ENCODE data around the gene GSC2.
"Not testable (repeated sequence)": the region's sequence is repeated elsewhere in the genome, so short reads cannot be mapped to it uniquely, and the experiment has no call there.

The GSC2 gene

DNA sequence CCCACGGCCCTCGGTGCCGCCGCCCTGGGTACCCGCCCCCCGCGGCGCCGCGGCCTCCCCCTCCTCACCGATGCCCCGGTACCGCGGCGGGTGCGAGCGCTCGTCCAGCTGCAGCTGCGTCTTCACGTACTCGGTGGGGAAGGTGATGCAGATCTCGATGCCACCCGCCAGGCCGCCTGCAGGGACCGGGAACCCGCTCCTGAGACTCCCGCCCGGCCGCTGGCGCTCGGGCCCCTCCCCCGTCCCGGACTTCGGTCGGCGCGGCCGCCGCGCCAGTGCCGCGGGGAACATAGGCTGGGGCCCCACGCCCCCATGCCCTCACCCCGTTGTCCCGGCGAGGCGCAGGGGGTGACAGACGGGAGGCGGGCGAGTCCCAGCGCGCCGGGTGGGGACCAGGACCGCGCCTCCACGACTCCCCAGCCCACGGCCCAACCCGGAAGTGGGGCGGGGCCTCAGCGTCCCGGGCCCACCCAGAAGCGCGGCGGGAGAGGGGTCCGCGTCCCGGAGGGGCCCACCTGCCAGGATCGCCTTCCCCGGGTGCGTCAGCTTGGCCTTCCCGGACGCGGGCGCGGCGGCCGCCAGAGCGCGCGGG is 28.1 kb upstream of the GSC2 start:
- DNase-seq: no peak

GRCh38 chr22:19177164-19178064 is 27.3 kb upstream of the GSC2 start:
- no peak for DNase-seq

DNA sequence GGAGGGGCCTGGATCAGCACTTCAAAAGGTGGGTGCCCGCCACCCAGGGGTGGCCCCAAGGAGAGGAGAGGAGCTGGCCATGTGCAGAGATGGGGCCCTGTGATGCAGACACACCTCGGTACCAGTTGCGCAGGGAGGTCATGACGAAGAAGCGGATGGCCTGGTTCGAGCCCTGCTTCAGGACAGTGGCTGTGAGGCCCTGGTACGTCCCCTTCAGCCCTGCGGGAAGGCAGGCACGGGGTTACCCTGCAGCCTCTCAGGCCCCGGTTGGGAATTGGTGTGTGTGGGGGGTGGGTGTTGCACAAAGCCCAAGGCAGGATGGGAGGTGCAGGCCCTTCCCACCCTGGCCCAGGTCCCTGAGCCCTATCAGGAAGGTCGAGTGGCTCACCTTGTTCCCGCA is 26.6 kb upstream of the GSC2 start:
- no peak for DNase-seq

- DNase-seq: no peak
Measured at GRCh38 chr22:19176175-19176643, 26.1 kb upstream of the GSC2 start.

- no peak for DNase-seq
Measured at GRCh38 chr22:19175602-19176174, 25.6 kb upstream of the GSC2 start.

DNA sequence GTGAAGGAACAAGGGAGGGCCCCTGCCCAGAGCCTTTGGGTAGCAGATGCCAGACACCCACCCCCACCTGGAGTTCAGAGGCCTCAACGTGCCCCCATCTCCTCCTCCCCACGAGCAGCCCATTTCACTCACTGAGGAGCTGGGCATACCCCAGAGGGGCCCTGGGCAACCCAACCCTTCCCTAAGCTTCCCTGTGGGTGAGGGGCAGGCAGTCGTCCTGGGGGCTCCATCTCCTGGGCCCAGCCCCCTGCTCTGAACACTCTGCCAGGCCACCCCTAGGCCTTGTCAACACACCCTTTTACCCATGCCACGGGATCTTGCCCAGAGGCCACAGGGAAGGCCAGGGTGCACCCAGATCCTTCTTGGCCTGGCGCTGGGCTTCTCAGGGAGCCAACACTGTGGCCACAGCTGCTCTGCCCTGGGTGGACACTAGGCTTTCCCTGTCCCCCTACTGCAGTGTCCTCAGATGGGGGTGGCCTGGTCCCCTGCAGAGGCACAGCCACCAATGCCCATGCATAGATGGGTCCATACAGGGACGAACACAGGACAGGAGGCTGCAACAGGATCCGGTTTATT is 25.0 kb upstream of the GSC2 start:
- DNase-seq: no peak

DNA sequence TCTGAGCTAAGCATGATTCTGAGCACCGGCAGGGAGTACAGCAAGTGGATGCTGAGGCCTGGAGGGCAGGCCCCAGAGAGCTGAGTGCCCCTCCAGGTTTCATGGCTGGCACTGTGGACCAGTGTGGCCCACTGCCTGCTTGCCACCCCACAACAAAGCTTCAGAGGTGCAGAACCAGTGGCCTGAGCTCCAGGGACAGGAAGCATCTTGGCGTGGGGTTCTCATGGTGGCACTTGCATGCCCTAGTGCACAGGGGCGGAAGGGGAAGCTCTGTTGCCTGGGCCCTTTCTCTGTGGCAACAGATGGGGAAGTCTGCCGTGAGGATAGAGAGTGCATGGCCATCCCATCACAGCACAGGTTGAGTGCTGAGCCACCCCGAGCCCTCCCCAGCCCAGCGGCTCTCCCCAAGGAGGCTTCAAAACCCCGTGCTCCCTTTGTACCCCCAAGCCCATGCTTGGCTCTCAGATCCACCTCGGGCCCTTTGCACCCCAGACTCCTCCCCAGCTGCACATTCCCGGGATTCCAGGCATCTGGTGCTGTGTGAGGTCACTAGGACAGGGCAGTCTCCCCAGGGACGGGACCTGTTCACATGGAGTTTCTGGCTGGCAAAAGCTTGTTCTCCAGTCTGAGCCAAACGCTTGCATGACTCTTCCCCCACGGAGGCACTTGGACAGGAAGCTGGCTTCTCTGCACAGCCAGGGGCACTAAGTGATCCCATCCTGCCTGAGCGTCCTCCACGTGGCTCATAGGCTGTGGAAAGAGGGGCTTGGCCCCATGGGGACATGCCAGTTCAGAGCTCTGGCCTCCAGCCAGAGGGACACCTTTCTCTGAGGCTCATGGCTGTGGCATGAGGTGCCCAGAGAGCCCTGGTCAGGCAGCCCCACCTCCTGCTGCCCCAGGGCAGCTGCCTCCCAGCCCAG is 24.3 kb upstream of the GSC2 start:
- DNase-seq: no peak

DNA sequence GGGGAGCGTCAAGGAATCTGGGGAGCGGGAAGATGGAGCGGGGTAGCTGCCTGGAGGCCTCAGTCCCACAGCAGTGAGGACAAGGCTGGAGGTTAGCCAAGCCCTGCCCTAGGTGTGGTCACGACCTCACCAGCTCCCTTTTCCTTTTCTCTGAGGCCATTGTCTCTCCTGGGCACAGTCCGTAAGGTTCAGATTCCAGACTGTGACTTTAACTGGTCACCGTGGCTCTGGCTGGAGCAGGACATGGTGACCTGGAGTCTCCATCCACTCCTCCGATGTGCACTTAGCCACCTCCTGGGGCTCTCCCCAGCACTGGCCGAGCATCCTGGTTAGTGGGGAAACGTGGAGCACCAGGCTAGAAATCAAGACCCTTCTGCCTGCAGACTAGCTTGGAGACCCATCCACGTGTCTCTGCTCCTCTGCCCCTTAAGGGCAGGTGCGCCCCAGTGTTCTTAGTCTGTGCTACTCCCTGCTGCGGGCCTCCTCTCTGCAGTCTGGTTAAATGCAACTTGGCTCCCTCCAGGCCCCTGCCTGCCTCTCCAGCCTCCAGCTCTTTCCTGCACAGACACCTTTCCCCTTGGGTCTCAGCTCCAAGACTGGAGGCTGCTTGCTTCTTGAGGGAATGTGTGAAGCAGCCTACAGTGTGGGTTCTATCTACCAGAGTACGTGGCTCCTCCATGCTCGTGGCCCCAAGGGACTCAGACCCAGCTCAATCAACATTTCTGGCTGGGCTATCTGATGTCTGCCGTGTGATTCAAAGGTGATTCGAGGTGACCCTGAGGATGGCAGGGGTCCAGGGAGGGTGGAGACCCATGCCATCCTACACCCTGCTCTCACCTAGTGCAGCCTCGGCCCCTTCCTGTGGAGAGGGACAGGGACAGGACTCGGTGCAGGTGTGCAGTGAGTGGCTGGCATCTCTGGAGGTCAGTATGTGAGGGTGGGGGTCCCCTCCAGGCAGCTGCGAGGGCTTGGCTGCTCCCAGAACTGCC is 23.2 kb upstream of the GSC2 start:
- no peak for DNase-seq

GRCh38 chr22:19172213-19173046 is 22.3 kb upstream of the GSC2 start:
- DNase-seq: no peak

- DNase-seq: no peak
Measured at GRCh38 chr22:19169947-19170318, 19.8 kb upstream of the GSC2 start.

DNA sequence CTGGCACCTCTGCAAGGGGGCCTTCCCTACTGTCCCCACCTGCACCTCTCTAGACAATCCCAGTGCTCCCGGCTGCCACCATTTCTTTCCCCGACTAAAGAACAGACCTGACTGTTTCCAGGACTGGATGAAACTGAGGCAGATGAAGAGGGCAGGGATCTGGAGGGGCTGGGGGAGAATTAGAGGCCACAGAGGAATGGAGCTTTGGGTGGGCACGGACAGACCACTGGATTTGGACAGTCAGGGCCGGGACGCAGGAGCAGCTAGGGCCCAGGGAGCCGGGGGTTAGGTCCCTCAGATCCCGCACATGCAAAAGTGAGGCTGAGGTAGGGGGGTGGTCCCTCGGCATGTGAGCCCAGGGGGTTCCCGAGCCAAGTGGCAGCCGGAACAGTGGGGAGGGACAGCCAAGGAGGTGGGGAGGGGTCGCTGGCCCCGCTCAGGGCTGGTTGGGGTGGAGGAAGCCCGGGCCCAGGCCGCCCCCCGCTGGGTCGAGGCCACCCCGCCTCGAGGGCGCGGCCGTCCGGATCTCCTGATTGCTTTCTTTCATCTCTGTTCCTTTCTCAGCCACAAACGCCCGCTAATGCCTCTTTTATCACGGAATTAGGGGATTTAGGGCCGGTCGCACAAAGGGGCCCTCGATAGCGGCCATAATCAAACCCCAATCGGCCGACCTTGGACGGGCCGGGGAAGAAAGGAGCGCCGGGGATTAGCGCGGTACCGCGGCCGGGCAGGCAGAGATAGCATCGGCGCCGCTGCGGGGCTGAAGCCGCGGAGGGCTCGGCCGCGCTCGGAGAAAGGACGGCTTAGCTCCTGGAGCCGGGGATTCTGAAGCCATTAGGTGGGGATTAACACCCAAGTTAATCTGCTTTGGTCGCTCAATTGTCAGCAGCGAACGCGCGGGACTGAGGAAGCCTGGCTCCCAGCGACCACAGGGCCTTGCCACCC is 19.2 kb upstream of the GSC2 start:
- no peak for DNase-seq

DNA sequence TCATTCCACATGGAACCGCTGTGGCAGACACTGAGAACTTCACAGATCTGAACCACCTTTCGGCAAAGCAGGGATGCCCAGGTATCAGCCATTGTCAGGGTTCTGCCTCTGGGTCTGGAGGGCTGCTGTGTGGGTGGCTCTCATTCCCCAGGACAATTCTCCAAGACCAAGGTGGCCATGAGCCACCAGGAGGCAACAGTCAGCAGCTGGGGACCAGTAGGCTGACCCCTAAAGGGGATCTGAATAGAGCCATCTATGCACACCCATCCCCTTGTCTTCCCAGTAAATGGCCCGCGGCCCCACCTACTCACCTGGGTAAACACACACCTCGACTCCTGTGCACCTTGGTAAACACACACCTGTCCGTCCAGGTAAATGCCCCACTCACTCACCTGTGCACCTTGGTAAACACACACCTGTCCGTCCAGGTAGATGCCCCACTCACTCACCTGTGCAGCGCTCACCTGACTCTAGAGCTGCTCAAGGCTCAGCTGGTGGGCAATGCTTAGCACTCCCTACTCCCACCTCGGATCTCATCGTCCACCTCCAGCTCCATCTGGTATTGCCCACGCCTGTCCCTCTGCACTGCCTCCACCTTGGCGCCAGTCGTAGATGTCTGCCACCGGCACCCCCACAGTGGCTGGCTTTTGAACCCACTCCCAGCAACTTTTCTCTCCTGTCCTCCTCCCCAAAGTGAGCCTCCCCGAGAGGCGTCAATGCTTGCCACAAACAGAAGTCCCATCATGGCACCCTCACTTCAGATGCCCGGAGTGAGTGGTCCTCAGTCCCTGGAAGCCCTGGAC is 18.2 kb upstream of the GSC2 start:
- no peak for DNase-seq

DNA sequence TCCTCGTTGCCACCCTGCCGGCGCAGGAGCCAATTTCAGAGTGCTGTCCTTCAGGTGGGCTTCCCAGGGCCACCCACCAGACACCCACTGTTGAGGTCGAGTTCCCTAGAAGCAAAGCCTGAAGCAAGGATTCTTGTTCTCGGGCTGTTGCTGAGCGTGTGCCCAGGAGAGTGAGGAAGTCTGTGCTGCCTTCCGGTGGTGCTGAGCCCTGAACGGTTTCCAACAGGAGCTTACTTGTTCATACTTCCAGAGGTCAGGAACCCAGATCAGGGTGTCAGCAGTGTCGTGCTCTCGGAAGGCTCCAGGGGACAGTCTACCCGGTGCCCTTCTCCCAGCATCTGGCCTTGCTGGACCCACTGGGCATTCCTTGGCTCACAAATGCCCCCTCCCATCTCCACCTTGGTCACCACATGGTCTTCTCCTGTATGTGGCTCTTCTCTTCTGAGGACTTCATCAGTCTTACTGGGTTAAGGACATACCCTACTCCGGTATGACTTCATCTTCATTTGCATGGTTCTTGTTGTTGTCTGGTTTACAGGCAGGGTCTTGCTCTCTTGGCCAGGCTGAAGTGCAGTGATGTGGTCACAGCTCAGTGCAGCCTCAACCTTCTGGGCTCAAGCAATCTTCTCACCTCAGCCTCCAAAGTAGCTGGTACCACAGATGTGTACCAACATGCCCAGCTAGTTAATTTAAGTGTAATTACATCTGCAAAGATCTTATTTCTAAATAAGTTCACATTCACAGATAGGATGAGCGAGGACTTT is 17.2 kb upstream of the GSC2 start:
- DNase-seq: no peak

DNA sequence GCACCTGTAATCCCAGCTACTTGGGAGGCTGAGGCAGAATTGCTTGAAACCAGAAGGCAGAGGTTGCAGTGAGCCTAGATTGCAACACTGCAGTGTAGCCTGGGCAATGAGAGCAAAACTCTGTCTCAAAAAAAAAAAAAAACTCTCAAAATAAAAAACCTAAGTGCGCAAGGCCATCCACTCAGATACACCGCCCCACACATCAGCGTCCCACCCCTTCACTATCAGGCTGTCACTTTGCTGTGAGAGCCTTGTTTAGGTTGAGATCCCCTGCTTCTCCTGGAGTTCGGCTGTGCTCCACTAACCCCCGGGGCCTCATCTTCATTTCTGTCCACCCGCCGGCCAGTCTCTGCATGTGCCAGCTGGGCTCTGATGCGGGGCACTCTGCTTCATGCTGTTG is 16.3 kb upstream of the GSC2 start:
- DNase-seq: no peak

DNA sequence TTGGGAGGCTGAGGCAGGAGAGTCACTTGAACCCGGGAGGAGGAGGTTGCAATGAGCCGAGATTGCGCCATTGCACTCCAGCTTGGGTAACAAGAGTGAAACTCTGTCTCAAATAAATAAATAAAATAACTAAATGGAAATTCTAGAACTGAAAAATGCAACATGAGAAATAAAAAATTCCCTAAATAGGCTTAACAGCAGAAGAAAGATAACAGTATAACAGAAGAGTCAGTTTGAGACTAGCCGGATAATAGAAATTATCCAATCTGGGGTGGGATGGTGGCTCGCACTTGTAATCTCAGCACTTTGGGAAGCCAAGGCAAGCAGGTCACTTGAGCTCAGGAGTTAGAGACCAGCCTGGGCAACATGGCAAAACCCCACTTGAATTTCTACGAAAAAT is 14.3 kb upstream of the GSC2 start:
- no peak for DNase-seq

GRCh38 chr22:19158649-19159048 is 8.6 kb upstream of the GSC2 start:
- not testable (repeated sequence) for DNase-seq

- not testable (repeated sequence) for DNase-seq
Measured at GRCh38 chr22:19156109-19156508, 6.0 kb upstream of the GSC2 start.
